AG04449 (cell line): ENCODE results near the gene USP34.
"Not testable (repeated sequence)": the region's sequence is repeated elsewhere in the genome, so short reads cannot be mapped to it uniquely, and the experiment has no call there.

Experiments
- CTCF ChIA-PET: fragments of 350-600 bp; formaldehyde crosslinking; extraction: SDS; loops from one replicate; lab custom pipeline; 2021; ENCODE audit warnings: antibody characterized with exemption; lab: Yijun Ruan, JAX
- POLR2A ChIA-PET: fragments of 400-600, 350-600 bp; formaldehyde crosslinking; extraction: SDS; loops from one replicate; lab custom pipeline; 2020; ENCODE audit warnings: antibody characterized with exemption, inconsistent platforms; lab: Yijun Ruan, JAX
- DNase-seq: peaks from one replicate; pipeline ENCODE4 v3.0.0-alpha.2; 2010; ENCODE audit warnings: low read depth, low spot score
- H3K4me3 ChIP-seq: 2 replicates; pipeline ENCODE4 v1.5.1; 2011; ENCODE audit warnings: low read depth, mild to moderate bottlenecking, control low read depth, low read length
- TF ChIP-seq, protein P1 (sequence below): IDR thresholded peaks from one replicate; pipeline ENCODE4 v1.5.1; 2011; ENCODE audit warnings: mild to moderate bottlenecking, moderate library complexity, low read length, control low read depth, inconsistent platforms; ENCODE audit not compliant: insufficient read depth; ENCODE audit errors: missing control alignments

USP34 gene

DNA sequence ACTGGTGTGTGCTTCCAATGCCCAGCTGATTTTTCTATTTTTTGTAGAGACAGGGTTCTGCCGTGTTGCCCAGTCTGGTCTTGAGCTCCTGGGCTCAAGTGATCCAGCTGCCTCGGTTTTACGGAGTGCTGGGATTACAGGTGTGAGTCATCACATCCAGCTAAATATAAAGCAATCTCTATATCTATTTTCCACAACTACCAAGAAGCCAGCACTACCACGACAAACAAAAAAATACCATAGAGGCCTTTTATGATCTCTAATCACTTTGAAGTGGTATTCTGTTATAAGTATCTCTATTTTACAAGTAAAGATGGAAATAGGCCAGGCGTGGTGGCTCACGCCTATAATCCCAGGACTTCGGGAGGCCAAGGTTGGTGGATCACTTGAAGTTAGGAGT, 274.2 kb downstream of the USP34 start:
- DNase-seq: no peak
- ChIA-PET POLR2A (no interaction called here), CTCF (no interaction called here)
- TF ChIP-seq, protein P1, sequence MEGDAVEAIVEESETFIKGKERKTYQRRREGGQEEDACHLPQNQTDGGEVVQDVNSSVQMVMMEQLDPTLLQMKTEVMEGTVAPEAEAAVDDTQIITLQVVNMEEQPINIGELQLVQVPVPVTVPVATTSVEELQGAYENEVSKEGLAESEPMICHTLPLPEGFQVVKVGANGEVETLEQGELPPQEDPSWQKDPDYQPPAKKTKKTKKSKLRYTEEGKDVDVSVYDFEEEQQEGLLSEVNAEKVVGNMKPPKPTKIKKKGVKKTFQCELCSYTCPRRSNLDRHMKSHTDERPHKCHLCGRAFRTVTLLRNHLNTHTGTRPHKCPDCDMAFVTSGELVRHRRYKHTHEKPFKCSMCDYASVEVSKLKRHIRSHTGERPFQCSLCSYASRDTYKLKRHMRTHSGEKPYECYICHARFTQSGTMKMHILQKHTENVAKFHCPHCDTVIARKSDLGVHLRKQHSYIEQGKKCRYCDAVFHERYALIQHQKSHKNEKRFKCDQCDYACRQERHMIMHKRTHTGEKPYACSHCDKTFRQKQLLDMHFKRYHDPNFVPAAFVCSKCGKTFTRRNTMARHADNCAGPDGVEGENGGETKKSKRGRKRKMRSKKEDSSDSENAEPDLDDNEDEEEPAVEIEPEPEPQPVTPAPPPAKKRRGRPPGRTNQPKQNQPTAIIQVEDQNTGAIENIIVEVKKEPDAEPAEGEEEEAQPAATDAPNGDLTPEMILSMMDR: no peak
- no peak overlapping the region for H3K4me3 ChIP-seq

GRCh38 chr2:61194646-61195045, 276.2 kb downstream of the USP34 start:
- POLR2A ChIA-PET, DNase-seq, CTCF ChIA-PET, H3K4me3 ChIP-seq: not testable (repeated sequence)

GRCh38 chr2:61193670-61194561, 277.0 kb downstream of the USP34 start:
- ChIA-PET CTCF (interaction anchor here (1.8 kb wide), 1 partner anchor 8 kb away, joined by 4 read pairs; no protein-coding TSS in a partner anchor), POLR2A (no interaction called here)
- no peak overlapping the region for H3K4me3 ChIP-seq
- no peak for DNase-seq
- TF ChIP-seq, protein P1: no peak

- no peak for DNase-seq
- POLR2A ChIA-PET: no interaction called here
- CTCF ChIA-PET: no interaction called here
- no peak overlapping the region for H3K4me3 ChIP-seq
- TF ChIP-seq, protein P1: no peak
These were observed 283.8 kb downstream of the USP34 start for GRCh38 chr2:61187085-61187484.

DNA sequence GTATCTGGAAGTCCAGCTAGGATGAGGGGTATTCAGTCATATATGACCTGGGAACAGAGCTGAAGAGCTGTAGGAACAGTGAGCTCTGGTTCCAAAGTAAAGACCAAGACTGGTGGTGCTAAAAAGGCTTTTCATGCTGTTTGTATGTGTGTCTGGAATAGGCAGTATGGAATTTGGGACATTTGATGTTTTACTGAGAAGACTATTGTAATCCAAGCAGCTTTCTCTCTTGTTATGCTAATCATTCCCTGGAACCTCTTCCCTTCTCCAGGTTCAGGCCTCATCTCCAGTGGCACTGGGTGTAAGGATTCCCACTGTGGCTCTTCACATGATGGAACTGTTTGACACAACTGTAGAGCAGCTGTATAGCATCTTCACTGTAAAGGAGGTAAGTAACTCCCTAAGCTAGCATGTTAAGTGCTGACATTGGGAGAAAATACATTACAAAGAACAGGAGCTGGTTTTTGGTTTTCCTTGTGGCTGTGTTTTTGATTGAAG, 285.6 kb downstream of the USP34 start:
- TF ChIP-seq, protein P1: no peak
- POLR2A ChIA-PET: no interaction called here
- H3K4me3 ChIP-seq: no peak overlapping the region
- CTCF ChIA-PET: no interaction called here
- DNase-seq: no peak

DNA sequence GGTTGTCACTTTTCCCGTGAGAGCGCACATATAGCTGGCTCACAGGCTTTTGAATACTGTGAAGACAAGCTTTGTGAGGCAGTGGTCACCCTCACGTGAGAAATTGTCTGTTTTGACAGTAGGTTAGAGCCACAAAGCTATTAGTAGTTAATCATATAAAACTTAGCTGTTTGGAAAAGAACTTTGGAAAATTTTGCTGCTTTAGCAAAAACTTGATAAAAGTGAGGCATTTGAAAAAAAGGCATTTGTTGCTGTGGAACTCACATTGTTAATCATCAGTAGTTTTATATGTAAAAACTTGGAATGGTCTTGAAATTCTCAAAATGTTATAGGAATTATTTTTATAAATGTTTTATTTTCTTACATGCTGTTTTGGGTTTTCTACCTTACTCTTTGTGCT, 286.6 kb downstream of the USP34 start:
- H3K4me3 ChIP-seq: no peak overlapping the region
- ChIA-PET CTCF (no interaction called here), POLR2A (no interaction called here)
- TF ChIP-seq, protein P1: no peak
- no peak for DNase-seq
